HCT116 (cell line): ENCODE measurements around the gene PLA2G12B. TPM values are rescaled to one million over a fixed set of nuclear protein-coding genes. Genes with fewer than 3 reads are reported as not detected.

Experiments
- ATAC-seq: fragments of 200-7000 bp; cut with Tn5 transposase; 2 replicates; pipeline ENCODE4 v1.9.1; 2020; ENCODE audit warnings: mild to moderate bottlenecking, moderate library complexity
- BruUV-seq: library from RNA; stranded (reverse); fragments of 400-500 nt; replicated peaks from 2 replicates; lab custom pipeline; 2021; lab: Mats Ljungman, UMichigan
- CTCF ChIA-PET: fragments of 300-600 bp; sonication (Branson Sonifier 250); formaldehyde crosslinking; loops from one replicate; lab custom pipeline; 2021; ENCODE audit warnings: antibody characterized with exemption; lab: Charles Lee
- POLR2A ChIA-PET: fragments of 300-600, 350-600 bp; sonication (Branson Sonifier 250); formaldehyde crosslinking; loops from one replicate; lab custom pipeline; 2021; ENCODE audit warnings: antibody characterized with exemption; lab: Charles Lee
- RAD21 ChIA-PET, 2 experiments: fragments of 300-600 bp; sonication (Branson Sonifier 250); formaldehyde crosslinking; loops; one replicate each; lab custom pipeline; 2023; ENCODE audit warnings: low total read pairs in 2 of 2; ENCODE audit not compliant: uncharacterized antibody in 2 of 2, unreplicated experiment in 2 of 2, low non-redundant PET in 1 of 2; lab: Charles Lee
- DNase-seq: peaks from one replicate; pipeline ENCODE4 v3.0.0-alpha.2; 2010; ENCODE audit warnings: low read depth, low spot score
- H2AFZ ChIP-seq: fragments of 200-600 bp; shearing (Covaris generic), sonication (generic); 2 replicates; pipeline ENCODE4 v1.6.1; 2017; ENCODE audit warnings: low read depth, mixed run types, mixed read lengths, antibody characterized with exemption, low read length; ENCODE audit not compliant: poor library complexity, severe bottlenecking
- H3K27ac ChIP-seq: 2 replicates; pipeline ENCODE4 v1.5.1; 2012; ENCODE audit warnings: low read depth, low read length
- H3K27me3 ChIP-seq: fragments of 200-600 bp; sonication (generic); 2 replicates; pipeline ENCODE4 v1.6.1; 2016; ENCODE audit warnings: mixed run types, low read length, mixed read lengths; ENCODE audit not compliant: insufficient read depth
- H3K36me3 ChIP-seq, 2 experiments: fragments of 200-500 bp in 1 of 2; fragments of 200-600 bp in 1 of 2; sonication (Bioruptor generic) in 1 of 2; sonication (generic) in 1 of 2; 2 replicates each; pipeline versions ENCODE4 v1.5.1 to v1.6.1; 2014 to 2016; ENCODE audit warnings: low read length in 2 of 2, inconsistent platforms in 1 of 2, mixed read lengths in 1 of 2, mixed run types in 1 of 2; ENCODE audit not compliant: insufficient read depth in 2 of 2, control insufficient read depth in 1 of 2
- H3K4me1 ChIP-seq, 2 experiments: fragments of 200-600 bp in 1 of 2; sonication (generic) in 1 of 2; 2 replicates each; pipeline versions ENCODE4 v1.5.1 to v1.6.1; 2012 to 2017; ENCODE audit warnings: low read length in 2 of 2, inconsistent platforms in 1 of 2, mild to moderate bottlenecking in 1 of 2, mixed read lengths in 1 of 2, mixed run types in 1 of 2, moderate library complexity in 1 of 2; ENCODE audit not compliant: insufficient read depth in 2 of 2, control insufficient read depth in 1 of 2
- H3K4me2 ChIP-seq: fragments of 200-600 bp; sonication (generic); 2 replicates; pipeline ENCODE4 v1.6.1; 2017; ENCODE audit warnings: mixed run types, low read length, mixed read lengths
- H3K4me3 ChIP-seq, 2 experiments: fragments of 200-600 bp in 1 of 2; sonication (generic) in 1 of 2; replicated peaks in 1 of 2; 2 replicates each; pipeline ENCODE4 v1.5.1; 2011 to 2016; ENCODE audit warnings: low read length in 2 of 2, control low read depth in 1 of 2, low read depth in 1 of 2, mild to moderate bottlenecking in 1 of 2, mixed read lengths in 1 of 2, mixed run types in 1 of 2
- H3K79me2 ChIP-seq: fragments of 200-600 bp; sonication (generic); 2 replicates; pipeline ENCODE4 v1.6.1; 2017; ENCODE audit warnings: mild to moderate bottlenecking, mixed run types, low read length, moderate library complexity, mixed read lengths; ENCODE audit not compliant: insufficient read depth
- H3K9ac ChIP-seq: fragments of 200-600 bp; sonication (generic); 2 replicates; pipeline ENCODE4 v1.6.1; 2016; ENCODE audit warnings: low read length, mixed read lengths
- H3K9me2 ChIP-seq: fragments of 200-600 bp; sonication (generic), shearing (Covaris generic); 2 replicates; pipeline ENCODE4 v1.6.1; 2017; ENCODE audit warnings: mixed run types, mild to moderate bottlenecking, moderate library complexity; ENCODE audit not compliant: insufficient read depth
- H3K9me3 ChIP-seq, 2 experiments: fragments of 200-500 bp in 1 of 2; fragments of 200-600 bp in 1 of 2; sonication (Bioruptor generic) in 1 of 2; sonication (generic) in 1 of 2; 2 replicates each; pipeline ENCODE4 v1.6.1; 2014 to 2017; ENCODE audit warnings: low read length in 2 of 2, mixed read lengths in 2 of 2, inconsistent platforms in 1 of 2, low read depth in 1 of 2, mild to moderate bottlenecking in 1 of 2, mixed run types in 1 of 2, moderate library complexity in 1 of 2; ENCODE audit not compliant: control insufficient read depth in 1 of 2, insufficient read depth in 1 of 2
- H4K20me1 ChIP-seq: fragments of 200-600 bp; sonication (generic), shearing (Covaris generic); 2 replicates; pipeline ENCODE4 v1.6.1; 2017; ENCODE audit warnings: mixed run types, mild to moderate bottlenecking, moderate library complexity; ENCODE audit not compliant: insufficient read depth
- ATF3 ChIP-seq: IDR thresholded peaks from 2 replicates; pipeline ENCODE4 v1.6.1; 2012
- CBX3 ChIP-seq: IDR thresholded peaks from 2 replicates; pipeline ENCODE4 v1.6.1; 2012; ENCODE audit warnings: low read depth
- CTCF ChIP-seq, 3 experiments: fragments of 200-600 bp in 1 of 3; sonication (generic) in 1 of 3; IDR thresholded peaks in 2 of 3; conservative IDR thresholded peaks in 1 of 3; 2 replicates each; pipeline ENCODE4 v1.5.1; 2012 to 2017; ENCODE audit warnings: low read depth in 2 of 3, low read length in 2 of 3, antibody characterized with exemption in 1 of 3, borderline replicate concordance in 1 of 3, control low read depth in 1 of 3, mild to moderate bottlenecking in 1 of 3, mixed read lengths in 1 of 3, mixed run types in 1 of 3, moderate library complexity in 1 of 3; ENCODE audit not compliant: insufficient read depth in 1 of 3
- EGR1 ChIP-seq: IDR thresholded peaks from 2 replicates; pipeline ENCODE4 v1.6.1; 2012; ENCODE audit warnings: low read depth
- ELF1 ChIP-seq: IDR thresholded peaks from 2 replicates; pipeline ENCODE4 v1.6.1; 2012; ENCODE audit warnings: low read depth, borderline replicate concordance
- EZH2 ChIP-seq: fragments of 200-600 bp; sonication (generic); IDR thresholded peaks from 2 replicates; pipeline ENCODE4 v1.6.1; 2017; ENCODE audit warnings: antibody characterized with exemption, mixed run types
- EZH2phosphoT487 ChIP-seq: fragments of 200-600 bp; IDR thresholded peaks from 2 replicates; pipeline ENCODE4 v1.6.1; 2018; ENCODE audit warnings: antibody characterized with exemption, borderline replicate concordance
- FOSL1 ChIP-seq: IDR thresholded peaks from 2 replicates; pipeline ENCODE4 v1.6.1; 2012; ENCODE audit warnings: low read depth
- JUND ChIP-seq: IDR thresholded peaks from 2 replicates; pipeline ENCODE4 v1.6.1; 2012
- MAX ChIP-seq: IDR thresholded peaks from 2 replicates; pipeline ENCODE4 v1.6.1; 2012
- POLR2A ChIP-seq: IDR thresholded peaks from 2 replicates; pipeline ENCODE4 v1.7.0; 2011; ENCODE audit warnings: borderline replicate concordance; ENCODE audit not compliant: insufficient read depth, insufficient read length; ENCODE audit errors: extremely low read depth
- POLR2AphosphoS5 ChIP-seq: IDR thresholded peaks from 2 replicates; pipeline ENCODE4 v1.6.1; 2011; ENCODE audit warnings: mild to moderate bottlenecking, low read depth, low read length, moderate library complexity
- RAD21 ChIP-seq: IDR thresholded peaks from 2 replicates; pipeline ENCODE4 v1.6.1; 2012; ENCODE audit warnings: low read depth, mild to moderate bottlenecking
- REST ChIP-seq: IDR thresholded peaks from 2 replicates; pipeline ENCODE4 v1.6.1; 2012; ENCODE audit warnings: low read depth
- TCF7L2 ChIP-seq: IDR thresholded peaks from 2 replicates; pipeline ENCODE4 v1.7.0; 2011; ENCODE audit warnings: borderline replicate concordance, inconsistent platforms; ENCODE audit not compliant: insufficient read depth, insufficient read length; ENCODE audit errors: extremely low read depth
- YY1 ChIP-seq: IDR thresholded peaks from 2 replicates; pipeline ENCODE4 v1.6.1; 2011; ENCODE audit warnings: low read length, low read depth, moderate library complexity, mild to moderate bottlenecking; ENCODE audit not compliant: insufficient replicate concordance; ENCODE audit errors: extremely low read depth
- ZBTB33 ChIP-seq: IDR thresholded peaks from 2 replicates; pipeline ENCODE4 v1.6.1; 2011; ENCODE audit warnings: mild to moderate bottlenecking, low read length, moderate library complexity; ENCODE audit not compliant: insufficient replicate concordance; ENCODE audit errors: extremely low read depth
- ZFX ChIP-seq: fragments of 450-650 bp; IDR thresholded peaks from 2 replicates; pipeline ENCODE4 v1.6.1; 2017
- ZNF274 ChIP-seq: fragments of 200-500 bp; sonication (Bioruptor generic); IDR thresholded peaks from 2 replicates; pipeline ENCODE4 v1.6.1; 2014; ENCODE audit warnings: mild to moderate bottlenecking, low read depth, low read length, inconsistent platforms
- intact Hi-C: fragments of 100-400 bp; cut with micrococcal nuclease; formaldehyde crosslinking; loops from 2 replicates; pipeline ENCODE4 v1.10.0; 2022
- total RNA-seq: library from RNA; stranded (reverse); gene quantifications from one replicate; pipeline ENCODE4 v1.2.1, GENCODE V29; 2021; ENCODE audit not compliant: unreplicated experiment

The PLA2G12B gene
- total RNA-seq, 1 experiment from 2014 or later, result not detected

- CTCF ChIA-PET, result no interaction called here
- intact Hi-C loops, result no loop called here
- no peaks in the 10 kb centered on the region for H3K4me1 ChIP-seq
- no peaks in the 10 kb centered on the region for H3K36me3 ChIP-seq
- no peak overlapping the region for H3K27ac ChIP-seq
- H3K9me3 ChIP-seq, result no peaks in the 10 kb centered on the region
- H4K20me1 ChIP-seq, result no peaks in the 10 kb centered on the region
- POLR2A ChIA-PET, result no interaction called here
- no peak overlapping the region for H3K9ac ChIP-seq
- DNase-seq, result no peak
- H3K4me3 ChIP-seq, result no peak overlapping the region
- no peaks in the 10 kb centered on the region for H3K79me2 ChIP-seq
- H3K27me3 ChIP-seq, result no peaks in the 10 kb centered on the region; the same call in none of the 2 replicates
- no peak overlapping the region for H3K4me2 ChIP-seq
- RAD21 ChIA-PET, result no interaction called here
- TF ChIP-seq POLR2AphosphoS5 (no peak), JUND (no peak), ZNF274 (no peak), RAD21 (no peak), ZBTB33 (no peak), EZH2 (no peak), ELF1 (no peak), REST (no peak), YY1 (no peak), TCF7L2 (no peak), POLR2A (no peak), ATF3 (no peak), FOSL1 (no peak), MAX (no peak), CTCF (IDR thresholded peaks at IDR 0.05 in 2 of 3, conservative IDR thresholded peaks at IDR 0.05 in 1 of 3; ENCODE audit: borderline replicate concordance in 1 of 3, insufficient read depth in 1 of 3, low read depth in 2 of 3, low read length in 2 of 3) (no peak), EGR1 (no peak), EZH2phosphoT487 (no peak), ZFX (no peak), CBX3 (no peak)
- no peak for ATAC-seq
- no TSS peak for BruUV-seq
- H2AFZ ChIP-seq, result no peak overlapping the region
- no peaks in the 10 kb centered on the region for H3K9me2 ChIP-seq
Observed at GRCh38 chr10:72948762-72949161, 5.8 kb downstream of the PLA2G12B start.
